Fibroblast of lung (primary cell): ENCODE results near the gene FMNL2. TPM values are rescaled to one million over a fixed set of nuclear protein-coding genes. Genes with fewer than 3 reads are reported as not detected.

Source experiments
- DNase-seq, 2 donors: peaks; one replicate each; pipeline versions ENCODE4 v3.0.0 to v3.0.0-alpha.2; 2010; ENCODE audit warnings: low read depth in 2 of 2
- H2AFZ ChIP-seq: 2 replicates; pipeline ENCODE4 v1.5.1; 2012; ENCODE audit warnings: low read length, control low read depth, inconsistent platforms
- H3K27ac ChIP-seq: 2 replicates; pipeline ENCODE4 v1.5.1; 2011; ENCODE audit warnings: low read length, control low read depth; ENCODE audit not compliant: insufficient read depth
- H3K27me3 ChIP-seq: 2 replicates; pipeline ENCODE4 v1.5.1; 2011; ENCODE audit warnings: mild to moderate bottlenecking, low read length; ENCODE audit not compliant: control insufficient read depth, insufficient read depth
- H3K36me3 ChIP-seq: 2 replicates; pipeline ENCODE4 v1.5.1; 2011; ENCODE audit warnings: low read length; ENCODE audit not compliant: control insufficient read depth, insufficient read depth
- H3K4me1 ChIP-seq: 2 replicates; pipeline ENCODE4 v1.5.1; 2011; ENCODE audit warnings: low read length; ENCODE audit not compliant: control insufficient read depth, insufficient read depth; ENCODE audit errors: extremely low read depth
- H3K4me2 ChIP-seq: 2 replicates; pipeline ENCODE4 v1.5.1; 2011; ENCODE audit warnings: low read length, control low read depth; ENCODE audit not compliant: insufficient read depth; ENCODE audit errors: extremely low read depth
- H3K4me3 ChIP-seq, 4 experiments: fragments of 200-600 bp in 1 of 4; sonication (generic) in 1 of 4; replicated peaks in 1 of 4; 2 replicates each; pipeline ENCODE4 v1.5.1; 2011 to 2016; ENCODE audit warnings: low read length in 4 of 4, low read depth in 3 of 4, mild to moderate bottlenecking in 3 of 4, control low read depth in 2 of 4, inconsistent platforms in 1 of 4, mixed read lengths in 1 of 4; ENCODE audit not compliant: insufficient read depth in 1 of 4; ENCODE audit errors: control extremely low read depth in 1 of 4
- H3K79me2 ChIP-seq: 2 replicates; pipeline ENCODE4 v1.5.1; 2012; ENCODE audit warnings: mild to moderate bottlenecking, low read length, inconsistent platforms; ENCODE audit not compliant: control insufficient read depth, insufficient read depth
- H3K9ac ChIP-seq: 2 replicates; pipeline ENCODE4 v1.5.1; 2011; ENCODE audit warnings: mild to moderate bottlenecking, low read length, control low read depth; ENCODE audit not compliant: insufficient read depth
- H3K9me3 ChIP-seq: 2 replicates; pipeline ENCODE4 v1.5.1; 2012; ENCODE audit warnings: low read depth, low read length; ENCODE audit not compliant: control insufficient read depth, insufficient read depth
- H4K20me1 ChIP-seq: 2 replicates; pipeline ENCODE4 v1.5.1; 2011; ENCODE audit warnings: low read length; ENCODE audit not compliant: control insufficient read depth, insufficient read depth; ENCODE audit errors: extremely low read depth
- CTCF ChIP-seq, 2 donors: IDR thresholded peaks in 1 of 2; conservative IDR thresholded peaks in 1 of 2; 1 replicate in 1 of 2; 2 replicates in 1 of 2; pipeline ENCODE4 v1.5.1; 2011 to 2012; ENCODE audit warnings: low read length in 2 of 2, control low read depth in 1 of 2, inconsistent platforms in 1 of 2, low read depth in 1 of 2, mild to moderate bottlenecking in 1 of 2
- EZH2 ChIP-seq: IDR thresholded peaks from 2 replicates; pipeline ENCODE4 v1.5.1; 2012; ENCODE audit warnings: low read length, control low read depth, mild to moderate bottlenecking; ENCODE audit errors: missing control alignments
- polyA plus RNA-seq, 2 donors: library from polyadenylated mRNA; depleted of rRNA in 1 of 2; stranded (reverse) in 1 of 2; unstranded in 1 of 2; fragments of >200 nt; gene quantifications; 2 replicates each; pipeline ENCODE4 v1.2.1, GENCODE V29; 2011 to 2012; ENCODE audit warnings: missing spikeins in 1 of 2
- total RNA-seq: library from RNA; depleted of rRNA; stranded (reverse); fragments of >200 nt; gene quantifications from 2 replicates; pipeline ENCODE4 v1.2.1, GENCODE V29; 2014

FMNL2 gene
- total and polyA plus RNA-seq, 2 donors (not counting 1 experiment from before 2014, with no cell fraction given), result 12.0 to 30.2 TPM

GRCh38 chr2:152334701-152335015, 316 bp upstream of the FMNL2 start:
- no peaks in the 10 kb centered on the region for H3K4me1 ChIP-seq
- H4K20me1 ChIP-seq, result no peaks in the 10 kb centered on the region
- peak overlapping the region; percentile 81 for H3K4me2 ChIP-seq
- peaks cover 31% of the 10 kb centered on the region for H3K79me2 ChIP-seq
- no peaks in the 10 kb centered on the region for H3K9me3 ChIP-seq
- H3K4me3 ChIP-seq, result peak overlapping the region; percentile 75 to 83 (median 77)
- no peaks in the 10 kb centered on the region for H3K36me3 ChIP-seq
- TF ChIP-seq CTCF (conservative IDR thresholded peaks at IDR 0.05 in 1 of 2, IDR thresholded peaks at IDR 0.05 in 1 of 2; ENCODE audit: low read depth in 1 of 2, low read length in 2 of 2) (no peak), EZH2 (no peak)
- no peaks in the 10 kb centered on the region for H3K27me3 ChIP-seq
- no peak overlapping the region for H3K27ac ChIP-seq
- no peak for DNase-seq
- H2AFZ ChIP-seq, result peak overlapping the region; percentile 87
- H3K9ac ChIP-seq, result peak overlapping the region; percentile 64

- H3K27ac ChIP-seq, result peak overlapping the region; percentile 70
- no peak overlapping the region for H2AFZ ChIP-seq
- H3K36me3 ChIP-seq, result no peaks in the 10 kb centered on the region
- H3K4me3 ChIP-seq, result peak overlapping the region; percentile 76 to 83 (median 78)
- DNase-seq, result no peak
- no peaks in the 10 kb centered on the region for H3K9me3 ChIP-seq
- H3K79me2 ChIP-seq, result peaks cover 31% of the 10 kb centered on the region
- H3K9ac ChIP-seq, result peak overlapping the region; percentile 64
- TF ChIP-seq CTCF (conservative IDR thresholded peaks at IDR 0.05 in 1 of 2, IDR thresholded peaks at IDR 0.05 in 1 of 2; ENCODE audit: low read depth in 1 of 2, low read length in 2 of 2), result no peak
- no peak for TF ChIP-seq EZH2
- no peaks in the 10 kb centered on the region for H4K20me1 ChIP-seq
- H3K4me1 ChIP-seq, result no peaks in the 10 kb centered on the region
- H3K4me2 ChIP-seq, result no peak overlapping the region
- H3K27me3 ChIP-seq, result no peaks in the 10 kb centered on the region
These were observed 748 bp downstream of the FMNL2 start for GRCh38 chr2:152335726-152336118.

GRCh38 chr2:152336119-152336853, 1.3 kb downstream of the FMNL2 start:
- H3K9me3 ChIP-seq, result no peaks in the 10 kb centered on the region
- peak; percentile 47 to 56 for DNase-seq
- H4K20me1 ChIP-seq, result no peaks in the 10 kb centered on the region
- H3K9ac ChIP-seq, result peak overlapping the region; percentile 64
- peak overlapping the region; percentile 83 for H2AFZ ChIP-seq
- H3K4me3 ChIP-seq, result peak overlapping the region; percentile 76 to 83 (median 78)
- H3K27me3 ChIP-seq, result no peaks in the 10 kb centered on the region
- peak overlapping the region; percentile 92 for H3K4me2 ChIP-seq
- H3K36me3 ChIP-seq, result no peaks in the 10 kb centered on the region
- no peak for TF ChIP-seq EZH2
- TF ChIP-seq CTCF (conservative IDR thresholded peaks at IDR 0.05 in 1 of 2, IDR thresholded peaks at IDR 0.05 in 1 of 2; ENCODE audit: low read depth in 1 of 2, low read length in 2 of 2), result no peak
- H3K27ac ChIP-seq, result peak overlapping the region; percentile 70
- no peaks in the 10 kb centered on the region for H3K4me1 ChIP-seq
- peaks cover 34% of the 10 kb centered on the region for H3K79me2 ChIP-seq
